HCT116 (cell line): ENCODE results near the gene CTXND1. TPM values are rescaled to one million over a fixed set of nuclear protein-coding genes. Genes with fewer than 3 reads are reported as not detected.
A peak's percentile ranks its signal among the peaks of the same experiment; 100 is the strongest.

Experiments used
- ATAC-seq: fragments of 200-7000 bp; cut with Tn5 transposase; 2 replicates; pipeline ENCODE4 v1.9.1; 2020; ENCODE audit warnings: mild to moderate bottlenecking, moderate library complexity
- BruUV-seq: library from RNA; stranded (reverse); fragments of 400-500 nt; replicated peaks from 2 replicates; lab custom pipeline; 2021; lab: Mats Ljungman, UMichigan
- CTCF ChIA-PET: fragments of 300-600 bp; sonication (Branson Sonifier 250); formaldehyde crosslinking; loops from one replicate; lab custom pipeline; 2021; ENCODE audit warnings: antibody characterized with exemption; lab: Charles Lee
- POLR2A ChIA-PET: fragments of 300-600, 350-600 bp; sonication (Branson Sonifier 250); formaldehyde crosslinking; loops from one replicate; lab custom pipeline; 2021; ENCODE audit warnings: antibody characterized with exemption; lab: Charles Lee
- RAD21 ChIA-PET, 2 experiments: fragments of 300-600 bp; sonication (Branson Sonifier 250); formaldehyde crosslinking; loops; one replicate each; lab custom pipeline; 2023; ENCODE audit warnings: low total read pairs in 2 of 2; ENCODE audit not compliant: uncharacterized antibody in 2 of 2, unreplicated experiment in 2 of 2, low non-redundant PET in 1 of 2; lab: Charles Lee
- DNase-seq: peaks from one replicate; pipeline ENCODE4 v3.0.0-alpha.2; 2010; ENCODE audit warnings: low read depth, low spot score
- H2AFZ ChIP-seq: fragments of 200-600 bp; shearing (Covaris generic), sonication (generic); 2 replicates; pipeline ENCODE4 v1.6.1; 2017; ENCODE audit warnings: low read depth, mixed run types, mixed read lengths, antibody characterized with exemption, low read length; ENCODE audit not compliant: poor library complexity, severe bottlenecking
- H3K27ac ChIP-seq: 2 replicates; pipeline ENCODE4 v1.5.1; 2012; ENCODE audit warnings: low read depth, low read length
- H3K27me3 ChIP-seq: fragments of 200-600 bp; sonication (generic); 2 replicates; pipeline ENCODE4 v1.6.1; 2016; ENCODE audit warnings: mixed run types, low read length, mixed read lengths; ENCODE audit not compliant: insufficient read depth
- H3K36me3 ChIP-seq, 2 experiments: fragments of 200-500 bp in 1 of 2; fragments of 200-600 bp in 1 of 2; sonication (Bioruptor generic) in 1 of 2; sonication (generic) in 1 of 2; 2 replicates each; pipeline versions ENCODE4 v1.5.1 to v1.6.1; 2014 to 2016; ENCODE audit warnings: low read length in 2 of 2, inconsistent platforms in 1 of 2, mixed read lengths in 1 of 2, mixed run types in 1 of 2; ENCODE audit not compliant: insufficient read depth in 2 of 2, control insufficient read depth in 1 of 2
- H3K4me1 ChIP-seq, 2 experiments: fragments of 200-600 bp in 1 of 2; sonication (generic) in 1 of 2; 2 replicates each; pipeline versions ENCODE4 v1.5.1 to v1.6.1; 2012 to 2017; ENCODE audit warnings: low read length in 2 of 2, inconsistent platforms in 1 of 2, mild to moderate bottlenecking in 1 of 2, mixed read lengths in 1 of 2, mixed run types in 1 of 2, moderate library complexity in 1 of 2; ENCODE audit not compliant: insufficient read depth in 2 of 2, control insufficient read depth in 1 of 2
- H3K4me2 ChIP-seq: fragments of 200-600 bp; sonication (generic); 2 replicates; pipeline ENCODE4 v1.6.1; 2017; ENCODE audit warnings: mixed run types, low read length, mixed read lengths
- H3K4me3 ChIP-seq, 2 experiments: fragments of 200-600 bp in 1 of 2; sonication (generic) in 1 of 2; replicated peaks in 1 of 2; 2 replicates each; pipeline ENCODE4 v1.5.1; 2011 to 2016; ENCODE audit warnings: low read length in 2 of 2, control low read depth in 1 of 2, low read depth in 1 of 2, mild to moderate bottlenecking in 1 of 2, mixed read lengths in 1 of 2, mixed run types in 1 of 2
- H3K79me2 ChIP-seq: fragments of 200-600 bp; sonication (generic); 2 replicates; pipeline ENCODE4 v1.6.1; 2017; ENCODE audit warnings: mild to moderate bottlenecking, mixed run types, low read length, moderate library complexity, mixed read lengths; ENCODE audit not compliant: insufficient read depth
- H3K9ac ChIP-seq: fragments of 200-600 bp; sonication (generic); 2 replicates; pipeline ENCODE4 v1.6.1; 2016; ENCODE audit warnings: low read length, mixed read lengths
- H3K9me2 ChIP-seq: fragments of 200-600 bp; sonication (generic), shearing (Covaris generic); 2 replicates; pipeline ENCODE4 v1.6.1; 2017; ENCODE audit warnings: mixed run types, mild to moderate bottlenecking, moderate library complexity; ENCODE audit not compliant: insufficient read depth
- H3K9me3 ChIP-seq, 2 experiments: fragments of 200-500 bp in 1 of 2; fragments of 200-600 bp in 1 of 2; sonication (Bioruptor generic) in 1 of 2; sonication (generic) in 1 of 2; 2 replicates each; pipeline ENCODE4 v1.6.1; 2014 to 2017; ENCODE audit warnings: low read length in 2 of 2, mixed read lengths in 2 of 2, inconsistent platforms in 1 of 2, low read depth in 1 of 2, mild to moderate bottlenecking in 1 of 2, mixed run types in 1 of 2, moderate library complexity in 1 of 2; ENCODE audit not compliant: control insufficient read depth in 1 of 2, insufficient read depth in 1 of 2
- H4K20me1 ChIP-seq: fragments of 200-600 bp; sonication (generic), shearing (Covaris generic); 2 replicates; pipeline ENCODE4 v1.6.1; 2017; ENCODE audit warnings: mixed run types, mild to moderate bottlenecking, moderate library complexity; ENCODE audit not compliant: insufficient read depth
- CBX3 ChIP-seq: IDR thresholded peaks from 2 replicates; pipeline ENCODE4 v1.6.1; 2012; ENCODE audit warnings: low read depth
- CTCF ChIP-seq, 3 experiments: fragments of 200-600 bp in 1 of 3; sonication (generic) in 1 of 3; IDR thresholded peaks in 2 of 3; conservative IDR thresholded peaks in 1 of 3; 2 replicates each; pipeline ENCODE4 v1.5.1; 2012 to 2017; ENCODE audit warnings: low read depth in 2 of 3, low read length in 2 of 3, antibody characterized with exemption in 1 of 3, borderline replicate concordance in 1 of 3, control low read depth in 1 of 3, mild to moderate bottlenecking in 1 of 3, mixed read lengths in 1 of 3, mixed run types in 1 of 3, moderate library complexity in 1 of 3; ENCODE audit not compliant: insufficient read depth in 1 of 3
- EGR1 ChIP-seq: IDR thresholded peaks from 2 replicates; pipeline ENCODE4 v1.6.1; 2012; ENCODE audit warnings: low read depth
- ELF1 ChIP-seq: IDR thresholded peaks from 2 replicates; pipeline ENCODE4 v1.6.1; 2012; ENCODE audit warnings: low read depth, borderline replicate concordance
- EZH2phosphoT487 ChIP-seq: fragments of 200-600 bp; IDR thresholded peaks from 2 replicates; pipeline ENCODE4 v1.6.1; 2018; ENCODE audit warnings: antibody characterized with exemption, borderline replicate concordance
- FOSL1 ChIP-seq: IDR thresholded peaks from 2 replicates; pipeline ENCODE4 v1.6.1; 2012; ENCODE audit warnings: low read depth
- JUND ChIP-seq: IDR thresholded peaks from 2 replicates; pipeline ENCODE4 v1.6.1; 2012
- MAX ChIP-seq: IDR thresholded peaks from 2 replicates; pipeline ENCODE4 v1.6.1; 2012
- POLR2A ChIP-seq: IDR thresholded peaks from 2 replicates; pipeline ENCODE4 v1.7.0; 2011; ENCODE audit warnings: borderline replicate concordance; ENCODE audit not compliant: insufficient read depth, insufficient read length; ENCODE audit errors: extremely low read depth
- REST ChIP-seq: IDR thresholded peaks from 2 replicates; pipeline ENCODE4 v1.6.1; 2012; ENCODE audit warnings: low read depth
- SRF ChIP-seq: IDR thresholded peaks from 2 replicates; pipeline ENCODE4 v1.6.1; 2012; ENCODE audit warnings: low read depth
- TCF7L2 ChIP-seq: IDR thresholded peaks from 2 replicates; pipeline ENCODE4 v1.7.0; 2011; ENCODE audit warnings: borderline replicate concordance, inconsistent platforms; ENCODE audit not compliant: insufficient read depth, insufficient read length; ENCODE audit errors: extremely low read depth
- YY1 ChIP-seq: IDR thresholded peaks from 2 replicates; pipeline ENCODE4 v1.6.1; 2011; ENCODE audit warnings: low read length, low read depth, moderate library complexity, mild to moderate bottlenecking; ENCODE audit not compliant: insufficient replicate concordance; ENCODE audit errors: extremely low read depth
- intact Hi-C: fragments of 100-400 bp; cut with micrococcal nuclease; formaldehyde crosslinking; loops from 2 replicates; pipeline ENCODE4 v1.10.0; 2022
- total RNA-seq: library from RNA; stranded (reverse); gene quantifications from one replicate; pipeline ENCODE4 v1.2.1, GENCODE V29; 2021; ENCODE audit not compliant: unreplicated experiment

CTXND1 gene
- total RNA-seq, 1 experiment from 2014 or later, result not detected

DNA sequence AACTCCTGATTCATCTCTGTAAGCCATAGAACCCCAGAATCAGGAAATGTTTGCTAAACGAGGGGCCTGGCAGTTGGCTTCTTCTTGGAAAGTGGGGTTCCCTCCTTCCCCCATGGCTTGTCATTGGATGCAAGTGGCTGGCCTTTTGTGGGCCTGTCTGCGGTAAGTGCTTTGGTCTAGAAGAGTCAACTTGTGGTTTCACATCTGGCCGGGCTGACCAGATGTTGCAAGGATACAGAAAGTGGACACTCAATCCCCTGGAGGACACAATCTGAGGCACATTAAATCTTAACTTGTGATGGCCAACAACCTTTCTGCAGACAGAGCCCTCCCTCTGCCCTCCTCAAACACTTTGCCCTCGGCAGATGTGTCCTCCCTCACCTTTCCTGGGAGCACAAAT, 98.1 kb downstream of the CTXND1 start:
- Histone ChIP-seq H3K79me2 (no peaks in the 10 kb centered on the region), H3K36me3 (no peaks in the 10 kb centered on the region), H3K9me3 (no peaks in the 10 kb centered on the region), H3K4me2 (peak overlapping the region; percentile 94), H3K4me3 (no peak overlapping the region), H2AFZ (no peak overlapping the region), H3K9me2 (no peaks in the 10 kb centered on the region), H3K4me1 (peaks cover 12 to 25% of the 10 kb centered on the region in 2 experiments; a peak in 3 of 4 replicates), H3K9ac (no peak overlapping the region), H3K27ac (no peak overlapping the region), H4K20me1 (no peaks in the 10 kb centered on the region), H3K27me3 (no peaks in the 10 kb centered on the region)
- BruUV-seq, result no TSS peak
- intact Hi-C loops, result loop anchor here (5.0 kb wide), 1 partner anchor 82 kb away; no protein-coding TSS in a partner anchor
- CTCF ChIA-PET, result no interaction called here
- POLR2A ChIA-PET, result no interaction called here
- RAD21 ChIA-PET, result no interaction called here
- TF ChIP-seq EZH2phosphoT487 (no peak), ELF1 (no peak), TCF7L2 (no peak), CTCF (IDR thresholded peaks at IDR 0.05 in 2 of 3, conservative IDR thresholded peaks at IDR 0.05 in 1 of 3; ENCODE audit: borderline replicate concordance in 1 of 3, insufficient read depth in 1 of 3, low read depth in 2 of 3, low read length in 2 of 3) (no peak), SRF (no peak), REST (no peak), YY1 (no peak), POLR2A (no peak), MAX (no peak), CBX3 (no peak), JUND (no peak), FOSL1 (no peak), EGR1 (no peak)
- DNase-seq (no peak), ATAC-seq (no peak)
